GM19324 (cell line): ENCODE measurements around the gene ELK3.

Source experiments
- ATAC-seq: cut with Tn5 transposase; IDR thresholded peaks from one replicate; pipeline ENCODE4 v1.9.1; 2021; ENCODE audit warnings: mild to moderate bottlenecking, moderate library complexity; ENCODE audit not compliant: unreplicated experiment, low FRiP score

The ELK3 gene

GRCh38 chr12:96208801-96209549 lies 14.8 kb downstream of the ELK3 start:
- ATAC-seq: peak; percentile 46

DNA sequence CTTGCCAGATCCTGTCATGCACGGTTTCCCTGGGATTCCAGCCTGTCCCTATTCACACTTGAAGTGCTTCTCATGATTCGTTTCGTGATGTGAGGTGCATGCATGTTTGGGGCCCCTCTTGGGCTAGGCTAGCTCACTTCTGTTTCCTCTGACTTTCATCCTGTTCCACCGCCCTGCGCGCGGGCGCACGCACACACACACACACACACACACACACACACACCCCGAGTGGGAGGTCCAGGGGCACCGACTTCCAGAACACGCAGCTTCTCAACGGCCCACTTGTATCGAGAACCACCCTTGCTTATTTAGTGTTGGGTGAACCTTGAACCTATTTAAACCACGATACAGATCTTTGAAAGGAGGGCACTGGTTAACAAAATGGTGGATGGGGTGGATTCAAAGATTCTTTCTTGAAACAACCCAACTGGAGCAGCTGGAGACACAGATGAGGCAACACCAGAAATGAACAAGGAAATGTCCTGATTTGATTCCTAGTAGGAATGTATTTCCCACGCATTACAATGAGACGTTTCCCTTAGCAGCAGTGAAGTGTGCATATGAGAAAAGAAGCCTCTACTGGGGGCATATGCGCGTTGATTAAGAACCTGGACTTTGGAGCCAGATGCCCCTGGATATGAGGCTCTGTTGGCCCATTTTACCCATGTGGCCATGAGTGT lies 16.3 kb downstream of the ELK3 start:
- no peak for ATAC-seq

DNA sequence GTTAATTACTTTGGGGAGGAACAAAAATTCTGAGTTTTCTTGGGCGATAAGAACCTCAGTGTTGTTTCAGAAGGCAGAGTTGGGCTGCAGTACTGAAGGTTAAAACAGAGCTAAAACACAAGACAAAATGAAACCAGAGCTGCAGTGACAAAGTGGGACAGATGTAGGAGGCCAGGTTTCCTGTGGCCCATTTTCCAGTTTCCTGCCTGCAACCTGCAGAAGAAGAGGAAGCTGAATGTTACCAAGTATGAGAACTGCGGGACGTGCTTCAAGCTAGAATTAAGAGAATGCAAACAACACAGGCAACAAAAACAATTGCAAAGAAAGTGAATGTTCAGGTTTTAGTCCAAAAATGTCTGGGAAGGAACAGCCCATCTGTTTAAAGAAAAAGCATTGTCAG lies 17.8 kb downstream of the ELK3 start:
- ATAC-seq: no peak

GRCh38 chr12:96212456-96213375 lies 18.5 kb downstream of the ELK3 start:
- no peak for ATAC-seq

DNA sequence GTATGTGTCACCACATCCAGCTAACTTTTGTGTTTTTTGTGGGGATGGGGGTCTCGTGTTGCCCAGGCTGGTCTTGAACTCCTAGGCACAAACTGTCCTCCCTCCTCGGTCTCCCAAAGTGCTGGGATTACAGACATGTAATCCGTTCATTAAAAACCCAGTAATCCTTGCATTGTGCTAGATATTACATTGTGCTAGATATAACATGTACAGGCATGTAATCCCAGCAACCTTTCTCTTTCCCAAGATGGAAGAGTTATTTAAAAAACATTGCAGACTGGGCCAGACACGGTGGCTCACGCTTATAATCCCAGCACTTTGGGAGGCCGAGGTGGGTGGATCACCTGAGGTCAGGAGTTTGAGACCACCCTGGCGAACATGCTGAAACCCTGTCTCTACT lies 19.7 kb downstream of the ELK3 start:
- ATAC-seq: no peak

GRCh38 chr12:96215919-96216273 lies 21.7 kb downstream of the ELK3 start:
- ATAC-seq: no peak

GRCh38 chr12:96218989-96219678 lies 25.0 kb downstream of the ELK3 start:
- ATAC-seq: no peak

GRCh38 chr12:96219700-96220206 lies 25.6 kb downstream of the ELK3 start:
- no peak for ATAC-seq

DNA sequence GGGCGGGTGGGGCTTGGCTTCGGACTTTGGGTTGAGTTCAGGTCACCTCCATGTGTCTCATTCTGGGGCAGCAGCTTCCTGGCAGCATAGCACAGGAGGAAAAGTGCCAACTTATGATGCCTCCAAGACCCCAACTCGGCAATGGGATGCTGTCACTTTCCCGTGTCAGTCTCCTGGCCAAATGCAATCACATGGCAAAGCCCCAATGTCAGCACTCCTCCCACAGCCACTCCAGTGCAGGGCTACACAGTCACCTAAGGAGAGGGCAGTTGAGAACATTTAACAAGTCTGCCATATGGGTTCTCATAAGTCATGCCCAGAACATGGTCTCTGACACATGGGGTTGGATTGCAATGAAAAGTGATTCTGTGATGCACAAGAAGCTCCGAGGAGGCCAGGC lies 26.7 kb downstream of the ELK3 start:
- ATAC-seq: no peak

GRCh38 chr12:96221391-96221790 lies 27.2 kb downstream of the ELK3 start:
- no peak for ATAC-seq

GRCh38 chr12:96223411-96224218 lies 29.4 kb downstream of the ELK3 start:
- no peak for ATAC-seq

GRCh38 chr12:96224219-96224615 lies 30.0 kb downstream of the ELK3 start:
- ATAC-seq: no peak

- no peak for ATAC-seq
Measured at GRCh38 chr12:96225044-96225855, 31.1 kb downstream of the ELK3 start.

DNA sequence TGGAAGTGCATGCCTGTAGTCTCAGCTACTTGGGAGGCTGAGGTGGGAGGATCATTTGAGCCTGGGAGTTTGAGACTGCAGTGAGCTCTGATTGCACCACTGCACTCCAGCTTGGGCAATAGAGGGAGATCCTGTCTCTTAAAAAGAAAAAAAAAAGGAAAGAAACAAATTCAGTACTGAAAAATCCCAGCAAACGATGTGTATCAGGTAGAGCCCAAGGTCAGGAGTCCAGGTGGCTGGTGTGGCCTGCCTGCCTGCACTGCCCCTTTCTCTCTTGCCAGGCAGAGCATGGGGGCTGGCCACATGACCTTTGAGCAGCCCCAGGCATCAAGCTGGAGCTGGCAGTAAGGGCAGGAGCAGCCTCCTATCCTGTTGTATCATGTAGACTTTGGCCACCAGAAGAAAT lies 31.8 kb downstream of the ELK3 start:
- no peak for ATAC-seq

DNA sequence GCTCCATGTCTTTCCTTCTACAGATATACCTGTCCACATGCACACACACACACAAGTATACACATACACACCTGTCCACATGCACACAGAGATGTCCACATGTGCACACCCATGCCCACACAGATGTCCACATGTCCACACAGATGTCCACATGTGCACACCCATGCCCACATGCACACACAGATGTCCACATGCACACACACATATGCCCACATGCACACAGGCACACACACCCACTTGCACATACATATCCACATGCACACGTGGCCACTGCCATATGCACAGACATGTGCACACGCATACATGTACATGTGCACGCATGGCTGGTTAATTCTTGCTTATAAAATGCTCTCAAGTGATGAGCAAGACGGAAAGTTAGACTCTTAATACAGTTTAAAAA lies 32.2 kb downstream of the ELK3 start:
- ATAC-seq: no peak

- no peak for ATAC-seq
Measured at GRCh38 chr12:96226801-96227348, 32.7 kb downstream of the ELK3 start.

DNA sequence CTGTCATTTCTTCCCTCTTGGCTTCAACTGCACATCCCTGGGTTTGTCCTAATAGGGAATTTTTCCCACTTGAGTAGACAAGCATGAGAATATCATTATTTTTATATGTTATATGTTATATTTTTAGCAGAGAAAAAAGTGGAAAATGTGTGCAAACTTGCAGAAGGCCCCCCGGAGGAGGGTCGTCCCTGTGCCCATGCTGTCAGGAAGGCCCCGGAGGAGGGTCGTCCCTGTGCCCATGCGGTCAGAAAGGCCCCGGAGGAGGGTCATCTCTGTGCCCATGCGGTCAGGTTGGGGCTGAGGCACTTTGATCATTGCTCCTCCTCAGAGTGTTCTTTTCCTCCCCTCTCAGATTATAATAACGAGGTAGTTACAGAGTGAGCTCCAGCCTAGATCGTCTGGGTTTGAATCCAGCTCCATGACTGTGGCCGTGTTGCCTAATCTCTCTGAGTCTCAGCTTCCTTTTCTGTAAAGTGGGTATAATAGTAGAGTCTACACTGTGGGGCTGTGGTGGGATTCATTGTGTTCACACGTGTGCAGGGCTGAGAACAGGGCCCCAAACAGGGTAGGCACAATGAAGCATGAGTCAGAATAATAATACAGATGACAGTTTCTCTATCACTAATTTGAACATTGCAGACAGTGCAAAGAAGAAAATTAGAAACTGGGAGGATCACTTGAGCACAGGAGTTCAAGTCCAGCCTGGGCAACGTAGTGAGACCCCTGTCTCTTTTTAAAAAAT lies 33.4 kb downstream of the ELK3 start:
- no peak for ATAC-seq
